A549 (cell line): ENCODE results near the gene HS6ST1.

Experiments used
- GATA3 ChIP-seq: IDR thresholded peaks from 2 replicates; pipeline ENCODE4 v1.6.1; 2012; ENCODE audit warnings: borderline replicate concordance
- MYC ChIP-seq: IDR thresholded peaks from 2 replicates; pipeline ENCODE4 v1.6.1; 2012; ENCODE audit warnings: mild to moderate bottlenecking, inconsistent platforms, low read length, improper control_type of control experiment, borderline replicate concordance
- POLR2A ChIP-seq: IDR thresholded peaks from 2 replicates; pipeline ENCODE4 v1.6.1; 2012; ENCODE audit warnings: mild to moderate bottlenecking, low read length
- RARB ChIP-seq: fragments of 250-450 bp; sonication (Bioruptor Pico); IDR thresholded peaks from 2 replicates; pipeline ENCODE4 v1.8.0; 2021; ENCODE audit warnings: mild to moderate bottlenecking, moderate library complexity
- TF ChIP-seq, protein P1 (sequence below): fragments of >200 bp; sonication (Bioruptor Twin); formaldehyde crosslinking; IDR thresholded peaks from 3 replicates; pipeline ENCODE4 v1.5.1; 2016
- TF ChIP-seq, protein P2 (sequence below): fragments of 450-650 bp; IDR thresholded peaks from 2 replicates; pipeline ENCODE4 v1.6.1; 2014; ENCODE audit warnings: antibody characterized with exemption

DNA sequence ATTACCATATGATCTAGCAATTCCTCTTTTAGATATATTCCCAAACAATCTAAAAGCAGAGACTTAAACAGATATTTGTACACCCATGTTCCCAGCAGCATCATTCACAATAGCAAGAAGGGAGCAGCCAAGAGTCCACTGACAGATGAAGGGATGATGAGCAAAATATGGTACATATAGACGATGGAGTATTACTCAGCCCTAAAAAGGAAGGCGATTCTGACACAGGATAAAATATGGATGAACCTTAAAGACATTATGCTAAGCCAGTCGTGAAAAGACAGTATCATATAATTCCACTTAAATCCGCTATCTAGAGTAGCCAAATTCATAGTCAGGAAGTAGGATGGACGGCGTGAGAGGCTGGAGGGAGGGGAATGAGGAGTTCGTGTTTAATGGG lies 20.4 kb downstream of the HS6ST1 start:
- TF ChIP-seq, protein P1, sequence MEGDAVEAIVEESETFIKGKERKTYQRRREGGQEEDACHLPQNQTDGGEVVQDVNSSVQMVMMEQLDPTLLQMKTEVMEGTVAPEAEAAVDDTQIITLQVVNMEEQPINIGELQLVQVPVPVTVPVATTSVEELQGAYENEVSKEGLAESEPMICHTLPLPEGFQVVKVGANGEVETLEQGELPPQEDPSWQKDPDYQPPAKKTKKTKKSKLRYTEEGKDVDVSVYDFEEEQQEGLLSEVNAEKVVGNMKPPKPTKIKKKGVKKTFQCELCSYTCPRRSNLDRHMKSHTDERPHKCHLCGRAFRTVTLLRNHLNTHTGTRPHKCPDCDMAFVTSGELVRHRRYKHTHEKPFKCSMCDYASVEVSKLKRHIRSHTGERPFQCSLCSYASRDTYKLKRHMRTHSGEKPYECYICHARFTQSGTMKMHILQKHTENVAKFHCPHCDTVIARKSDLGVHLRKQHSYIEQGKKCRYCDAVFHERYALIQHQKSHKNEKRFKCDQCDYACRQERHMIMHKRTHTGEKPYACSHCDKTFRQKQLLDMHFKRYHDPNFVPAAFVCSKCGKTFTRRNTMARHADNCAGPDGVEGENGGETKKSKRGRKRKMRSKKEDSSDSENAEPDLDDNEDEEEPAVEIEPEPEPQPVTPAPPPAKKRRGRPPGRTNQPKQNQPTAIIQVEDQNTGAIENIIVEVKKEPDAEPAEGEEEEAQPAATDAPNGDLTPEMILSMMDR: no peak
- no peak for TF ChIP-seq POLR2A
- TF ChIP-seq GATA3: no peak
- TF ChIP-seq RARB (CRISPR knock-in tag): no peak
- no peak for TF ChIP-seq MYC
- TF ChIP-seq, protein P2, sequence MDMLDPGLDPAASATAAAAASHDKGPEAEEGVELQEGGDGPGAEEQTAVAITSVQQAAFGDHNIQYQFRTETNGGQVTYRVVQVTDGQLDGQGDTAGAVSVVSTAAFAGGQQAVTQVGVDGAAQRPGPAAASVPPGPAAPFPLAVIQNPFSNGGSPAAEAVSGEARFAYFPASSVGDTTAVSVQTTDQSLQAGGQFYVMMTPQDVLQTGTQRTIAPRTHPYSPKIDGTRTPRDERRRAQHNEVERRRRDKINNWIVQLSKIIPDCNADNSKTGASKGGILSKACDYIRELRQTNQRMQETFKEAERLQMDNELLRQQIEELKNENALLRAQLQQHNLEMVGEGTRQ: no peak
